ENCODE measurements around the gene DNAAF8.

DNA sequence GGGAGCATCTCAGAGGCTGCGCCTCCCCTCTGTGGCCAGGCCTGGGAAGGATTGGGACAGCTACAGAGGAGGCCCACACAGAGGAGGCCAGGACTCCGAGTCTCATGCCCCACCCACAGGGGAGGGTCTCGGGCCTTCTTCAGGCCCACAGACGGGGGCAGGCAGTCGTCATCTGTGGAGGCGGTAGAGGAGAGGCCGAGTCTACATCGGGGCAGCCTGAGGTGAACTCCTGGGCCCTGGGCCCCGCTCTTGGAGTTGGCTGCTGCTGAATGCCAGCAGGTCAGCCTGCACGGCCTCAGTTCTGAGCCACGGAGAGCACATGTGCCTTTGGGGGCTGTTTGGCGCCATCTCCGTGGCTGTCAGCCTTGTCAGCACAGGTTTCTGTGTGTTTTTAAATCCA, 49.0 kb upstream of the DNAAF8 start:
- TF ChIP-seq, protein P1, sequence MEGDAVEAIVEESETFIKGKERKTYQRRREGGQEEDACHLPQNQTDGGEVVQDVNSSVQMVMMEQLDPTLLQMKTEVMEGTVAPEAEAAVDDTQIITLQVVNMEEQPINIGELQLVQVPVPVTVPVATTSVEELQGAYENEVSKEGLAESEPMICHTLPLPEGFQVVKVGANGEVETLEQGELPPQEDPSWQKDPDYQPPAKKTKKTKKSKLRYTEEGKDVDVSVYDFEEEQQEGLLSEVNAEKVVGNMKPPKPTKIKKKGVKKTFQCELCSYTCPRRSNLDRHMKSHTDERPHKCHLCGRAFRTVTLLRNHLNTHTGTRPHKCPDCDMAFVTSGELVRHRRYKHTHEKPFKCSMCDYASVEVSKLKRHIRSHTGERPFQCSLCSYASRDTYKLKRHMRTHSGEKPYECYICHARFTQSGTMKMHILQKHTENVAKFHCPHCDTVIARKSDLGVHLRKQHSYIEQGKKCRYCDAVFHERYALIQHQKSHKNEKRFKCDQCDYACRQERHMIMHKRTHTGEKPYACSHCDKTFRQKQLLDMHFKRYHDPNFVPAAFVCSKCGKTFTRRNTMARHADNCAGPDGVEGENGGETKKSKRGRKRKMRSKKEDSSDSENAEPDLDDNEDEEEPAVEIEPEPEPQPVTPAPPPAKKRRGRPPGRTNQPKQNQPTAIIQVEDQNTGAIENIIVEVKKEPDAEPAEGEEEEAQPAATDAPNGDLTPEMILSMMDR (IDR thresholded peaks at IDR 0.05) = no peak
- TF ChIP-seq POLR2A (IDR thresholded peaks at IDR 0.05; ENCODE audit: low read depth) = no peak
- TF ChIP-seq POLR2AphosphoS5 (IDR thresholded peaks at IDR 0.05) = no peak

Measured in esophagus muscularis mucosa (tissue), 3 donors.